IMR-90 (cell line): ENCODE measurements around the gene STARD10. TPM values are rescaled to one million over a fixed set of nuclear protein-coding genes. Genes with fewer than 3 reads are reported as not detected.

Experiments used
- ATAC-seq: fragments of 200-7000 bp; cut with Tn5 transposase; 2 replicates; pipeline ENCODE4 v1.9.1; 2020; ENCODE audit warnings: low read depth, mild to moderate bottlenecking, moderate library complexity
- BruUV-seq: library from RNA; stranded (reverse); fragments of 400-500 nt; replicated peaks from 2 replicates; lab custom pipeline; 2021; lab: Mats Ljungman, UMichigan
- CTCF ChIA-PET: fragments of 300-600 bp; formaldehyde crosslinking; extraction: SDS; loops from one replicate; lab custom pipeline; 2021; ENCODE audit warnings: antibody characterized with exemption; lab: Yijun Ruan, JAX
- POLR2A ChIA-PET: fragments of 300-600 bp; sonication (Branson Sonifier 250); formaldehyde crosslinking; loops from one replicate; lab custom pipeline; 2022; ENCODE audit warnings: antibody characterized with exemption; ENCODE audit not compliant: unreplicated experiment; lab: Charles Lee
- DNase-seq: peaks from one replicate; pipeline ENCODE4 v3.0.0; 2013
- H2AFZ ChIP-seq: replicated peaks from 2 replicates; pipeline ENCODE3; 2013; ENCODE audit warnings: low read length, mild to moderate bottlenecking; ENCODE audit not compliant: poor library complexity
- H2AK5ac ChIP-seq: 2 replicates; pipeline ENCODE4 v1.6.1; 2013; ENCODE audit warnings: low read depth, low read length, inconsistent platforms
- H2AK9ac ChIP-seq: replicated peaks from 2 replicates; pipeline ENCODE3; 2013; ENCODE audit warnings: mild to moderate bottlenecking, low read depth, low read length, moderate library complexity; ENCODE audit not compliant: poor library complexity
- H2BK120ac ChIP-seq: 2 replicates; pipeline ENCODE4 v1.6.1; 2013; ENCODE audit warnings: low read depth, low read length, inconsistent platforms
- H2BK15ac ChIP-seq: 3 replicates; pipeline ENCODE4 v1.6.1; 2013; ENCODE audit warnings: low read depth, low read length, inconsistent platforms
- H2BK20ac ChIP-seq: 2 replicates; pipeline ENCODE4 v1.6.1; 2013; ENCODE audit warnings: low read depth, mild to moderate bottlenecking, inconsistent platforms, low read length, moderate library complexity
- H2BK5ac ChIP-seq: 2 replicates; pipeline ENCODE4 v1.6.1; 2013; ENCODE audit warnings: mild to moderate bottlenecking, low read depth, low read length, inconsistent platforms; ENCODE audit not compliant: poor library complexity, severe bottlenecking
- H3K14ac ChIP-seq: replicated peaks from 2 replicates; pipeline ENCODE4 v1.6.1; 2013; ENCODE audit warnings: low read depth, low read length, inconsistent platforms
- H3K18ac ChIP-seq: 2 replicates; pipeline ENCODE4 v1.6.1; 2013; ENCODE audit warnings: low read depth, low read length, control low read depth
- H3K23ac ChIP-seq: 2 replicates; pipeline ENCODE4 v1.6.1; 2013; ENCODE audit warnings: low read depth, low read length, inconsistent platforms
- H3K27ac ChIP-seq: 2 replicates; pipeline ENCODE4 v1.5.1; 2013; ENCODE audit warnings: mild to moderate bottlenecking, control low read depth, low read length; ENCODE audit not compliant: insufficient read depth
- H3K27me3 ChIP-seq: 2 replicates; pipeline ENCODE4 v1.6.1; 2013; ENCODE audit warnings: low read length; ENCODE audit not compliant: control insufficient read depth, insufficient read depth
- H3K36me3 ChIP-seq: 2 replicates; pipeline ENCODE4 v1.6.1; 2013; ENCODE audit warnings: low read length, mixed read lengths; ENCODE audit not compliant: control insufficient read depth, insufficient read depth
- H3K4ac ChIP-seq: 2 replicates; pipeline ENCODE4 v1.6.1; 2013; ENCODE audit warnings: low read depth, low read length, inconsistent platforms
- H3K4me1 ChIP-seq: 2 replicates; pipeline ENCODE4 v1.6.1; 2013; ENCODE audit warnings: low read length, mixed read lengths; ENCODE audit not compliant: control insufficient read depth, insufficient read depth
- H3K4me2 ChIP-seq: 2 replicates; pipeline ENCODE4 v1.6.1; 2013; ENCODE audit warnings: low read depth, mild to moderate bottlenecking, control low read depth, low read length, moderate library complexity
- H3K4me3 ChIP-seq: 2 replicates; pipeline ENCODE4 v1.5.1; 2013; ENCODE audit warnings: low read depth, mild to moderate bottlenecking, control low read depth, low read length, moderate library complexity; ENCODE audit not compliant: insufficient read depth
- H3K56ac ChIP-seq: 2 replicates; pipeline ENCODE4 v1.6.1; 2013; ENCODE audit warnings: low read length, inconsistent platforms; ENCODE audit not compliant: insufficient read depth; ENCODE audit errors: extremely low read depth
- H3K79me1 ChIP-seq, 2 experiments: 2 replicates each; pipeline ENCODE4 v1.6.1; 2013; ENCODE audit warnings: low read length in 2 of 2, inconsistent platforms in 1 of 2, low read depth in 1 of 2
- H3K9ac ChIP-seq: 2 replicates; pipeline ENCODE4 v1.6.1; 2013; ENCODE audit warnings: low read depth, low read length, control low read depth
- H3K9me1 ChIP-seq: 2 replicates; pipeline ENCODE4 v1.6.1; 2013; ENCODE audit warnings: low read length, inconsistent platforms; ENCODE audit not compliant: insufficient read depth
- H3K9me3 ChIP-seq: 2 replicates; pipeline ENCODE4 v1.6.1; 2013; ENCODE audit warnings: low read length; ENCODE audit not compliant: control insufficient read depth, insufficient read depth
- H4K20me1 ChIP-seq: 2 replicates; pipeline ENCODE4 v1.6.1; 2013; ENCODE audit warnings: low read length, inconsistent platforms; ENCODE audit not compliant: insufficient read depth
- H4K5ac ChIP-seq: 2 replicates; pipeline ENCODE4 v1.6.1; 2013; ENCODE audit warnings: mild to moderate bottlenecking, low read depth, low read length, control low read depth
- H4K8ac ChIP-seq, 2 experiments: 2 replicates each; pipeline ENCODE4 v1.6.1; 2013; ENCODE audit warnings: low read depth in 2 of 2, low read length in 2 of 2, control low read depth in 1 of 2, inconsistent platforms in 1 of 2
- H4K91ac ChIP-seq: 2 replicates; pipeline ENCODE4 v1.6.1; 2013; ENCODE audit warnings: low read depth, low read length, inconsistent platforms; ENCODE audit not compliant: insufficient read depth
- CTCF ChIP-seq: conservative IDR thresholded peaks from 2 replicates; pipeline ENCODE4 v1.5.1; 2012; ENCODE audit warnings: mild to moderate bottlenecking, low read depth, low read length, improper control_type of control experiment
- MAZ ChIP-seq: IDR thresholded peaks from 2 replicates; pipeline ENCODE4 v1.6.1; 2012; ENCODE audit warnings: low read depth, mild to moderate bottlenecking, low read length, improper control_type of control experiment, moderate library complexity, borderline replicate concordance
- MXI1 ChIP-seq: IDR thresholded peaks from 2 replicates; pipeline ENCODE4 v1.6.1; 2012; ENCODE audit warnings: low read depth, mild to moderate bottlenecking, low read length, moderate library complexity, borderline replicate concordance
- WGBS, 2 experiments: methylation state at CpG; one replicate each; pipeline versions ENCODE4 v1.1.5 to v1.1.7; 2013; ENCODE audit warnings: missing lambda C conversion rate in 2 of 2; ENCODE audit not compliant: insufficient read length in 1 of 2; ENCODE audit errors: extremely low coverage in 2 of 2; 5-methylcytosine and 5-hydroxymethylcytosine counted together
- dilution Hi-C: fragments of 300-500 bp; cut with HindIII; formaldehyde crosslinking; loops from one replicate; pipeline ENCODE4 v1.14.3; 2018; ENCODE audit warnings: low sequenced_read_pairs; ENCODE audit not compliant: unreplicated experiment
- in situ Hi-C: fragments of 300-500 bp; cut with MboI; formaldehyde crosslinking; loops from 3 replicates; pipeline ENCODE4 v1.14.3; 2019; ENCODE audit warnings: low sequenced_read_pairs, inconsistent platforms, mixed read lengths
- intact Hi-C: fragments of 100-400 bp; cut with micrococcal nuclease; formaldehyde crosslinking; loops from 2 replicates; pipeline ENCODE4 v1.10.0; 2022
- polyA plus RNA-seq, 3 experiments: library from polyadenylated mRNA; depleted of rRNA; stranded (reverse); fragments of >200 nt; gene quantifications; 2 replicates each; pipeline ENCODE4 v1.2.3, GENCODE V29; 2012; ENCODE audit warnings: low replicate concordance in 1 of 3
- total RNA-seq: library from RNA; depleted of rRNA; stranded (reverse); fragments of >200 nt; gene quantifications from 2 replicates; pipeline ENCODE4 v1.2.3, GENCODE V29; 2012

The STARD10 gene
- total and polyA plus RNA-seq, 2 of the 4 experiments (the other 2 are of a cell fraction) = 23.8 to 37.4 TPM

DNA sequence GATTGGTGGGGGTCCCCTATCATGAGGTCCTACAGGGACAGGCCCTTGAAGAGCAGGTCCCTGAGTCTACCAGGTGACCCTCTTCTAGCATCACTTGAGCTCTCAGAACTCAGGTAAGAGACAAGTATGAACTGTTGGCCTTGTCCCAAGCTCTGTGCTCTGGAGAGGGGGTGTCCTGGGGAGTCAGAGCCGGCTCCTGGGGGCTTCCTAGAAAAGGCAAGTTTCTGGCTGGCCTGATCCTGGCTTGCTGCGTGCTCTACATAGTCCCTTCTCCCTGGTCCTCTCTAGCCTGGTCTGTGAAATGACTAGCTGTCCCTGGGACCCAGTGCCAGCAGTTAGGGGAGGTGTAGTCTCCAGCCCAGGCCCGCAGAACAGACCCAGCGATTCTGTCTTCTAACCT is 31.8 kb upstream of the STARD10 start:
- H3K27ac ChIP-seq = no peak overlapping the region
- ATAC-seq (no peak), DNase-seq (no peak)
- peaks cover 9% of the 10 kb centered on the region for H3K4me1 ChIP-seq
- no peak overlapping the region for H2BK5ac ChIP-seq
- H3K27me3 ChIP-seq = no peaks in the 10 kb centered on the region
- intact Hi-C loops (no loop called here), dilution Hi-C loops (no loop called here), in situ Hi-C loops (loop anchor here (5.0 kb wide), 1 partner anchor 417 kb away; no protein-coding TSS in a partner anchor)
- H2BK120ac ChIP-seq = no peak overlapping the region
- H4K20me1 ChIP-seq = peaks cover 5% of the 10 kb centered on the region; the same call in 1 of the 2 replicates
- no peak overlapping the region for H2BK20ac ChIP-seq
- no peak overlapping the region for H3K14ac ChIP-seq
- H4K91ac ChIP-seq = no peak overlapping the region
- peaks cover 0 to 5% of the 10 kb centered on the region in 2 experiments; a peak in 1 of 4 replicates for H3K79me1 ChIP-seq
- no peaks in the 10 kb centered on the region for H3K9me3 ChIP-seq
- no peak overlapping the region for H2AK9ac ChIP-seq
- no TSS peak for BruUV-seq
- peaks cover 10% of the 10 kb centered on the region for H3K9me1 ChIP-seq
- H3K4ac ChIP-seq = no peak overlapping the region
- ChIA-PET POLR2A (no interaction called here), CTCF (interaction anchor here (2.8 kb wide), 1 partner anchor 353 kb away, joined by 11 read pairs; no protein-coding TSS in a partner anchor)
- no peak overlapping the region for H4K8ac ChIP-seq
- TF ChIP-seq MXI1 (no peak), CTCF (no peak), MAZ (no peak)
- WGBS, 2 experiments = no CpG with 5 or more reads among the region's 4 CpGs
- no peak overlapping the region for H3K4me2 ChIP-seq
- H2AFZ ChIP-seq = no peak overlapping the region
- H2BK15ac ChIP-seq = no peak overlapping the region
- no peaks in the 10 kb centered on the region for H3K36me3 ChIP-seq
- H3K18ac ChIP-seq = no peak overlapping the region
- no peak overlapping the region for H3K56ac ChIP-seq
- H3K4me3 ChIP-seq = no peak overlapping the region
- H3K9ac ChIP-seq = no peak overlapping the region
- H3K23ac ChIP-seq = no peak overlapping the region
- H2AK5ac ChIP-seq = no peak overlapping the region
- H4K5ac ChIP-seq = no peak overlapping the region
